ENCODE results near the gene LIX1L.
A peak's percentile ranks its signal among the peaks of the same experiment; 100 is the strongest.

LIX1L gene

DNA sequence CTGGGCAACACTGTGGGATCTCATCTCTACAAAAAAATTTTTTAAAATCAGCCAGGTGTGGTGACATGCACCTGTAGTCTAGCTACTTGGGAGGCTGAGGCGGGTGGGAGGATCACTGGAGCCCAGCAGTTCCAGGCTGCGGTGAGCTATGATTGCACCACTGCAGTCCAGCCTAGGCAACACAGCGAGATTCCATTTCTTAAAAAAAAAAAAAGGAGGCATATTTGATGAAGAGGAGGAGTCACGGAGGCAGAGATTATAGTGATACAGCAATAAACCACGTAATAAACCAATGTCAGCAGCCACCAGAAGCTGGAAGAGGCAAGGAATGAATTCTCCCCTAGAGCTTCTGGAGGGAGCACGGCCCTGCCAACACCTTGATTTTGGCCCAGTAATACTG lies 4.0 kb downstream of the LIX1L start:
- no peaks in the 10 kb centered on the region for H3K9me2 ChIP-seq (replicated peaks; ENCODE audit: low read depth, low read length)
- no peaks in the 10 kb centered on the region for H3K36me3 ChIP-seq (ENCODE audit: insufficient read depth, low read length)
- no peaks in the 10 kb centered on the region for H3F3A ChIP-seq (ENCODE audit: low read depth)
- peak overlapping the region; percentile 79 for H3K4me3 ChIP-seq (ENCODE audit: low read length, poor library complexity, severe bottlenecking)
- peaks cover 21% of the 10 kb centered on the region for H4K20me1 ChIP-seq (ENCODE audit: insufficient read depth, low read length, poor library complexity, severe bottlenecking)
- no peaks in the 10 kb centered on the region for H3K27me3 ChIP-seq (ENCODE audit: insufficient read depth, low read length, poor library complexity, severe bottlenecking)
- peaks cover 70% of the 10 kb centered on the region for H3K4me1 ChIP-seq (ENCODE audit: insufficient read depth, low read length, poor library complexity, severe bottlenecking)
- no peak overlapping the region for H2AFZ ChIP-seq (ENCODE audit: low read length)
- TF ChIP-seq EZH2phosphoT487 (IDR thresholded peaks at IDR 0.05; ENCODE audit: borderline replicate concordance) (no peak), CTCF (conservative IDR thresholded peaks at IDR 0.05; ENCODE audit: low read length) (no peak)
- no peaks in the 10 kb centered on the region for H3K9me3 ChIP-seq (ENCODE audit: insufficient read depth, low read depth, low read length)
- H3K79me2 ChIP-seq (ENCODE audit: insufficient read depth, low read length), result peaks cover 79% of the 10 kb centered on the region
- peak overlapping the region; percentile 79 for H3K9ac ChIP-seq (ENCODE audit: low read depth, low read length, poor library complexity, severe bottlenecking)
- peak overlapping the region; percentile 91 for H3K4me2 ChIP-seq (ENCODE audit: low read depth, low read length, poor library complexity, severe bottlenecking)

GRCh38 chr1:145952903-145953302 lies 4.9 kb downstream of the LIX1L start:
- H4K20me1 ChIP-seq (ENCODE audit: insufficient read depth, low read length, poor library complexity, severe bottlenecking), result peaks cover 21% of the 10 kb centered on the region
- H3K79me2 ChIP-seq (ENCODE audit: insufficient read depth, low read length), result peaks cover 86% of the 10 kb centered on the region
- H3K9me2 ChIP-seq (replicated peaks; ENCODE audit: low read depth, low read length), result no peaks in the 10 kb centered on the region
- H3K36me3 ChIP-seq (ENCODE audit: insufficient read depth, low read length), result no peaks in the 10 kb centered on the region
- H3K9me3 ChIP-seq (ENCODE audit: insufficient read depth, low read depth, low read length), result no peaks in the 10 kb centered on the region
- H3K4me2 ChIP-seq (ENCODE audit: low read depth, low read length, poor library complexity, severe bottlenecking), result peak overlapping the region; percentile 91
- no peak overlapping the region for H2AFZ ChIP-seq (ENCODE audit: low read length)
- H3K4me1 ChIP-seq (ENCODE audit: insufficient read depth, low read length, poor library complexity, severe bottlenecking), result peaks cover 65% of the 10 kb centered on the region
- H3K9ac ChIP-seq (ENCODE audit: low read depth, low read length, poor library complexity, severe bottlenecking), result no peak overlapping the region
- TF ChIP-seq EZH2phosphoT487 (IDR thresholded peaks at IDR 0.05; ENCODE audit: borderline replicate concordance) (no peak), CTCF (conservative IDR thresholded peaks at IDR 0.05; ENCODE audit: low read length) (no peak)
- H3K27me3 ChIP-seq (ENCODE audit: insufficient read depth, low read length, poor library complexity, severe bottlenecking), result no peaks in the 10 kb centered on the region
- no peaks in the 10 kb centered on the region for H3F3A ChIP-seq (ENCODE audit: low read depth)
- no peak overlapping the region for H3K4me3 ChIP-seq (ENCODE audit: low read length, poor library complexity, severe bottlenecking)

- H3K79me2 ChIP-seq (ENCODE audit: insufficient read depth, low read length), result peaks cover 82% of the 10 kb centered on the region
Measured at GRCh38 chr1:145951526-145951925, 6.3 kb downstream of the LIX1L start.

More at GRCh38 chr1:145951526-145951925, 6.3 kb downstream of the LIX1L start:
- H3K9me3 ChIP-seq (ENCODE audit: insufficient read depth, low read depth, low read length), result no peaks in the 10 kb centered on the region
- H3K4me1 ChIP-seq (ENCODE audit: insufficient read depth, low read length, poor library complexity, severe bottlenecking), result peaks cover 62% of the 10 kb centered on the region
- no peaks in the 10 kb centered on the region for H3K9me2 ChIP-seq (replicated peaks; ENCODE audit: low read depth, low read length)
- no peaks in the 10 kb centered on the region for H3F3A ChIP-seq (ENCODE audit: low read depth)
- H3K4me3 ChIP-seq (ENCODE audit: low read length, poor library complexity, severe bottlenecking), result no peak overlapping the region
- peaks cover 21% of the 10 kb centered on the region for H4K20me1 ChIP-seq (ENCODE audit: insufficient read depth, low read length, poor library complexity, severe bottlenecking)
- peak overlapping the region; percentile 51 for H3K4me2 ChIP-seq (ENCODE audit: low read depth, low read length, poor library complexity, severe bottlenecking)
- no peak for TF ChIP-seq CTCF (conservative IDR thresholded peaks at IDR 0.05; ENCODE audit: low read length)
- TF ChIP-seq EZH2phosphoT487 (IDR thresholded peaks at IDR 0.05; ENCODE audit: borderline replicate concordance), result no peak
- no peaks in the 10 kb centered on the region for H3K27me3 ChIP-seq (ENCODE audit: insufficient read depth, low read length, poor library complexity, severe bottlenecking)
- no peak overlapping the region for H2AFZ ChIP-seq (ENCODE audit: low read length)
- H3K9ac ChIP-seq (ENCODE audit: low read depth, low read length, poor library complexity, severe bottlenecking), result peak overlapping the region; percentile 35
- H3K36me3 ChIP-seq (ENCODE audit: insufficient read depth, low read length), result peaks cover 8% of the 10 kb centered on the region; the same call in 1 of the 2 replicates

All from Loucy (cell line).